Stimulated activated naive CD4-positive, alpha-beta T cell (primary cell): ENCODE results near the gene RPGRIP1L.

Experiments used
- DNase-seq, 6 experiments: peaks; one replicate each; lab custom pipeline; 2025; lab: John Stamatoyannopoulos, UW

RPGRIP1L gene

DNA sequence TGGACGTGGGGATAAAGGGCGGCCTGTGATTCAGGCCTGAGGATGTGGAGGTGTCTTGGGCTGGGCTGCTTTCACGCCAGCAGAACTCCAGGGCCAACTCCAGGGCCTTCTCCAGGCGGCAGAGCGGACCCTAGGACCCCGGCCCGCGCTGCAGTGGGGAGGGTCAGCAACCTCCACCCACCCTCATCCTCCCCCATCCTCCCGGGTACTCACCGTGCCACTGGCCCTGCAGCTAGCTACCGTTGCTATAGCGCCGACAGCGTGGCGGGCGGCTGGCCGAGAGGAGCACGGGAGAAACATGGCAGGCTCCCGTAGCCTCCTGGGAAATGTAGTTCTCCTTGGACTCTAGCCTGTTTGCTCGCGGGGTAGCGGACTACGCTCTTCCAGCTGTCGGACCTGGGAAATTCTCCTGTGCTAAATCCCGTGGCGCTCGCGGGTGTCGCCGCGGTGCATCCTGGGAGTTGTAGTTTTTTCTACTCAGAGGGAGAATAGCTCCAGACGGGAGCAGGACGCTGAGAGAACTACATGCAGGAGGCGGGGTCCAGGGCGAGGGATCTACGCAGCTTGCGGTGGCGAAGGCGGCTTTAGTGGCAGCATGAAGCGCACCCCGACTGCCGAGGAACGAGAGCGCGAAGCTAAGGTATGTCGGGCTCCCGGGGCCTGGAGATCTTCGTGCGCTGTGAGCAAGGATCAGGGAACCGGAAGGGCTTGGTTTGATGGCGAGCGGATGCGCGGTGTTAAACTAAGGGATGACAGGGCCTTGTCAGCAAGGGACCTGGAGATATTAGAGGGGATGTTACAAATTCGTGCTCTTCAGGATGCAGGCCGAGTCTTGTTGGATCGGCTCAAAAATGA is at the start of gene RPGRIP1L, which contains the start of gene FTO:
TSS of gene RPGRIP1L (minus strand) at position 270 of the 855 bp plus-strand sequence. CDS start 3,136 bp downstream, outside the sequence.
TSS of gene FTO (plus strand) at position 567 of the 855 bp plus-strand sequence.
- peak; percentile 89 to 96 (median 94) for DNase-seq

GRCh38 chr16:53753431-53753830 is 49.8 kb upstream of the RPGRIP1L start:
- DNase-seq: no peak

GRCh38 chr16:53752560-53752959 is 48.9 kb upstream of the RPGRIP1L start:
- no peak for DNase-seq

DNA sequence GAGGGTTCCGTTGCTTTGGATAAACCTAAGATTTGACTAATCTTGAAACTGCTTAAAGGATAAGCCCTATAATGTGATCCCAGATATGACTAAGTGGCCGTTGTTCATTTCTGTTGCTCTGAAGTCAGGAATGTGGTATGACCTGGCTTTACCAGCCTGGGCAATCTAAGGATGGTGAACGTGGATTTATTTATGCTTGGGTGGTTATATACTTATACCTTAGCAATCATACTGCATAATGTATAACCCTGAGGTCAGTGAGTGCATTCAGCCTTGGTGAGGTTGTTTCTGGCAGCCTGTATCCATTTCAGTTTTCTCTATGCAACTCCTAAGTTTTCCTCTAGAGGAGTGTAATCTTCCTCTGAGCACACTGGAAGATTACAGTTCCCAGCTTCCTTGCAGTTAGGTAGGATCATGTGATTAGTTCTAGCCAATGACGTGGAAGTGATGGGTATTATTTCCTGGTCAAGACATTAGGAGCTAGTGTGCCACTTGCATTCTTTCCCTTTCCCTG is 42.2 kb upstream of the RPGRIP1L start:
- DNase-seq: no peak

DNA sequence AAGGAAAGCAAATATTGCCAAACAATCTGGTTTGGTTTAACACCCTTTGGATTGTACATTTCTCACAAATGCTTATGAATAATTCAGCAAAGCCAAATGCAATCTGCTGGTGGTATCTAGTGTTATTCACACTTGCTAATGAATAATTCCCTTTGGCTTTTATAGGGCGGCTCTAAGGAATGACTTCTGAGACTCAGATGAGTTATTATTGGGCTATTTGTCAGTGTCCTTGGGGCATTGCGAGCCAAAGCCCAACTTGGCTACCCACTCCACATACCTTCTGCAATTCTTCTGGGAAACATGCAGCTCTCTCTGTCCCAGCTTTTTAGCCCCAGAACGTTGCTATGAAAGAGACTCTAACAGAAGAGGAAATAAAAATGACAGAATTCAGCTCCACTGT is 41.4 kb upstream of the RPGRIP1L start:
- DNase-seq: no peak

GRCh38 chr16:53744449-53744848 is 40.8 kb upstream of the RPGRIP1L start:
- peak in 3 of 6 experiments; percentile 31 to 62 (median 50) for DNase-seq

DNA sequence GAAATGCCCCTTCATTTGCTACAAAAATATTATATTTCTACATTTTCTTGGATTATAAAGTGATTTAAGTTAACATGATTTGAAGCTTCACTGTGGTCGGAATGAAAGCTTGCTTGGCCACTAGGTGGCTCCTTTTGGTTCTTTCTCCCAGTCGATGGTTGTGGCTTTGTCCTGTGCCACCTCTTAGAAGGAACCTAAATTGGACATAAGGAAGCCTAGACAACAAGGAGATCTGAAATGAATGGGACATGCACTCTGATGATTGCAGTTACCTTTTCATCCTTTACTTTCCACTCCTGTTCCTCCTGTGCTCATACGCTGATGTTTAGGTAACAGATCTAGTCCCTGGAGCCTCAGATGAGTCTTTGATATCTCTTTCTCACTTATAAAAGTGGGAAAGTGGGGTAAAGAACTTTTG is 39.5 kb upstream of the RPGRIP1L start:
- peak in 1 of 6 experiments; percentile 25 for DNase-seq

DNA sequence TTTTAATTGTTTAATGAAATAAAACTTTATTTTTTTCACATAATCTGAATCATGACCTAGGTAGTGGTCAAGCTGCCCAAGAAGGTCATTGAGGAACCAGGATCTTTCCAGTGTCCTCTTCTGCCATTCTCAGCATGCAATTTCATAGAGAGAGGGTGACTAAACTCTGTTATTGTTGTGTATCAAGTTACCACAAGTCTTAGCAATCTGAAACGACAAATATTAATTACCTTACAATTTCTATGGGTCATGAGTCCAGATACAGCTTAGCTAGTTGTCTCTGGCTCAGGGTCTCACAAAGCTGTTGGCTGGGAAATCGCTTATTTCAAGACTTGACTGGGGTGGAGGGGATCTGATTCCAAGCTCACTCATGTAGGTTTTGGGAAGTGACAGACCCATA is 37.9 kb upstream of the RPGRIP1L start:
- DNase-seq: no peak

GRCh38 chr16:53740933-53741531 is 37.4 kb upstream of the RPGRIP1L start:
- DNase-seq: no peak

GRCh38 chr16:53740476-53740875 is 36.8 kb upstream of the RPGRIP1L start:
- DNase-seq: no peak

- no peak for DNase-seq
Observed at GRCh38 chr16:53737552-53737951, 33.9 kb upstream of the RPGRIP1L start.

DNA sequence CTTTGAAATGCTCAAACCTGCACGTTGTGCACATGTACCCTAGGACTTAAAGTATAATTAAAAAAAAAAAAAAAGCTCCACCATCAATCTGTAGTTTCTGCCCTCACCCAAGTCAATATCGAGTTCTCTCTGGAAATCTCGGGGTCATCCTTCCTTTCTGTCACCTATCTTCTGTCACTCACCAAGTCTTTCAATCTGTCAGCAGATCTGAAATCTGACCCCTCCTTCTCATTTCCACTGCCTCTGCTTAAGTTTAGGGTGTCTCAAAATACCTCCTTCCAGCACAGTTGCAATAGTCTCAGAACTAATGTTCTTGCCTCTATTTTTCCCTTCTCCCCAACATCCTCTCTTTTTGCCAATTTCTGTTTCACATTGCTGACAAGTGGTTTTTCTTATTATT is 32.6 kb upstream of the RPGRIP1L start:
- no peak for DNase-seq

DNA sequence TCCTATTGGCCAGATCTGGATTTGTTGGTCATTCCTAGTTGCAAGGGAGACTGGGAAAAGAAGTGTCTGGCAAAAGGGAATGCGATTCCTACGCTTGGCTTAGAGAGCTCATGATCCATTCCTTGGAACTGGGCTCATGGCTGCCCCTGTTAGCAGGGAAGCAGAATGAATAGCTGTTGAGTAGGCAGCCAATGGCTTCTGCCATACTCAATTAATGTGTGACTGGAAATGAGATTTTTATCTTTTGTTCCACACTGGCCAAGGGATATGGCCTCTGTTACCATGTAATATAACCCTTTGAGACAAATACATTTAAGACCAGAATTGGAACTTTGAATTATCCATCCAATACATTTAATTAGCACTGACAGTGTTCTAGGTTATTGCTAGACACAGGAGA is 31.2 kb upstream of the RPGRIP1L start:
- no peak for DNase-seq

DNA sequence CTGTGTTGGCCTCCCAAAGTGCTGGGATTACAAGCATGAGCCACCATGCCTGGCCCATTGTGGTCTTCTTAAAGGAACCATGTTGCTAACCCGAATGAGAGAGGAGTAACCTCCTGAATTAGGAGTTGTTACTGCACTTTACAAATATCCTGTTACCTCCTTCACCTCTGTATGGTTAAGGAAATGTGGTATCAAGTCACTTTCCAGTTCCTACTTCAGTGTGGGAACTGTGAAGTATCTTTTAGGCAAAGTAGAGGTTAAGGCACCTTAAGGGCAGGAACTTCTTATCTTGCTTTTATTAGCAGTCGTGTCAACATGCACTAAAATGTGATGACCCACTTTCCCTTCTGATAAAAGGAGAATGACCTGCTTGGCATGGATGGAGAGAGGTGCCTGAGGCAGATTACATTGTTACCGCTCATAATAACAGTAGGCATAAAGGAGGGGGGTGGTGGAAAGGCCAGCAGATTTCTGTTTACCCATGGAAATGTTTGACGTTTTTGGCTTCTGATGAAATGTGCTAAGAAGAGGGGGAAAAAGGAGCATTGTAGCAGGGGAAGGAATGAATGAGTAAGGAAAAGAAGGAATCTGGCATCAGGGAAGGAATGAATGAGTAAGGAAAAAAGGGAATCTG is 28.8 kb upstream of the RPGRIP1L start:
- DNase-seq: no peak

- no peak for DNase-seq
Observed at GRCh38 chr16:53730693-53731092, 27.0 kb upstream of the RPGRIP1L start.

- DNase-seq: no peak
Observed at GRCh38 chr16:53726625-53727024, 23.0 kb upstream of the RPGRIP1L start.

DNA sequence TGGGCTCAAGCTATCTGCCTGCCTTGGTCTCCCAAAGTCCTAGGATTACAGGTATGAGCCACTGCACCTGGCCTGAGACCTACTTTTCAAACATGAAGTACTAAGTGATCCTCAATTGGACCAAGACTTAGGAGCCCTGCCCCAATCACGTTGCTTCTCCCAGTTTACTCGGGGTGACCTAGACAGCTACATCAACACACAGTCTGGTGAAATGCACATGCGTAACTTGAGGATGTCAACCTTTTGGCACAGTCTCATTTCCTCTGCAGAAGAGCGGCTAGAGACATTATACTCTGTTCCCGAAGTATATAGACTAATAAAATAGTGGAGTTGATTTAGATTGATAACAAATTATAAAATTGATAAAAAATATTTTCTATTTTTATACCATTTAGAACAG is 17.4 kb upstream of the RPGRIP1L start:
- no peak for DNase-seq

- DNase-seq: no peak
Observed at GRCh38 chr16:53717577-53717976, 13.9 kb upstream of the RPGRIP1L start.

DNA sequence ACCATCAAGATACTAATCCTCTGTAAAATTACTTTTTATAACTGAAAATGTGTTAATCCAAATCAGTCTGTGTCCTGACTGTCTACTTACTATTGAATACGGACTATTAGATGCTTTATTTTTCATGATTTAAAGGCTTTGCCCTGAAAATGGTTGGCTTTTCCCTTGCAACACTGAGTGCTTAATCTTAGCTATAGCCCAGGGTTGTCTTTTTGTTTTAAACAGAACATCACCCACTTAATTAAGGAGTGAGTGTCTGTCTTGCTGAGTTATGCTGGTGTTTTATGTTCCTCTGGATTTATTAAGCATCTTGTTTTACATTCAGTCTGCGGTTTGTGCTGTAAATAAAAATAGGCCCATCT is 11.3 kb upstream of the RPGRIP1L start:
- DNase-seq: no peak

- no peak for DNase-seq
Observed at GRCh38 chr16:53714205-53715022, 10.8 kb upstream of the RPGRIP1L start.

GRCh38 chr16:53713403-53714204 is 9.9 kb upstream of the RPGRIP1L start:
- DNase-seq: no peak
